NB4 (cell line): ENCODE measurements around the gene CDH22.

Experiments used
- DNase-seq: peaks from one replicate; pipeline ENCODE4 v3.0.0; 2010; ENCODE audit warnings: low read depth
- H3K4me3 ChIP-seq: one replicate; pipeline ENCODE4 v1.5.1; 2011; ENCODE audit warnings: mild to moderate bottlenecking, low read depth, low read length, moderate library complexity
- MYC ChIP-seq: IDR thresholded peaks from 2 replicates; pipeline ENCODE4 v1.6.1; 2011; ENCODE audit warnings: low read depth, low read length
- POLR2A ChIP-seq: IDR thresholded peaks from 2 replicates; pipeline ENCODE4 v1.6.1; 2011; ENCODE audit warnings: mild to moderate bottlenecking; ENCODE audit not compliant: insufficient read length; ENCODE audit errors: extremely low read depth
- TF ChIP-seq, protein P1 (sequence below): IDR thresholded peaks from one replicate; pipeline ENCODE4 v1.5.1; 2012; ENCODE audit warnings: low read depth, low read length
- TF ChIP-seq, protein P2 (sequence below): IDR thresholded peaks from 2 replicates; pipeline ENCODE4 v1.6.1; 2011; ENCODE audit warnings: low read depth, low read length

CDH22 gene

DNA sequence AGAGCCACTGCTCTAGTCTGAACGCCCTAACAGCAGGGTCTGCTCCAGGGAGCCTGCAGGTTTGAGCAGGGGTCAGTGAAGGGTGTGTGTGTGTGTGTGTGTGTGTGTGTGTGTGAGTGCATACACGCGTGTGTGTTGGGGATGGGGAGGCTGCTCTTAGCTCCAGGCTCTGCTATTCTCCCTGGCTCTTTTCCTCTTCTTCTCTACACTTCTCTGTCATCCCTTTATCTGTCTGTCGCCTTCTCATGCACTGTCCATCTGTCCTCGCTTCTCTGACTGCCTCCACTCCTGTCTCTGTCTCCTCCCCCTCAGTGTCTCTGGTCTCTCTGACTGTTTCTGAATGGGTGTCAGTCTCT, 3.4 kb upstream of the CDH22 start:
- TF ChIP-seq POLR2A (no peak), MYC (no peak)
- TF ChIP-seq, protein P1, sequence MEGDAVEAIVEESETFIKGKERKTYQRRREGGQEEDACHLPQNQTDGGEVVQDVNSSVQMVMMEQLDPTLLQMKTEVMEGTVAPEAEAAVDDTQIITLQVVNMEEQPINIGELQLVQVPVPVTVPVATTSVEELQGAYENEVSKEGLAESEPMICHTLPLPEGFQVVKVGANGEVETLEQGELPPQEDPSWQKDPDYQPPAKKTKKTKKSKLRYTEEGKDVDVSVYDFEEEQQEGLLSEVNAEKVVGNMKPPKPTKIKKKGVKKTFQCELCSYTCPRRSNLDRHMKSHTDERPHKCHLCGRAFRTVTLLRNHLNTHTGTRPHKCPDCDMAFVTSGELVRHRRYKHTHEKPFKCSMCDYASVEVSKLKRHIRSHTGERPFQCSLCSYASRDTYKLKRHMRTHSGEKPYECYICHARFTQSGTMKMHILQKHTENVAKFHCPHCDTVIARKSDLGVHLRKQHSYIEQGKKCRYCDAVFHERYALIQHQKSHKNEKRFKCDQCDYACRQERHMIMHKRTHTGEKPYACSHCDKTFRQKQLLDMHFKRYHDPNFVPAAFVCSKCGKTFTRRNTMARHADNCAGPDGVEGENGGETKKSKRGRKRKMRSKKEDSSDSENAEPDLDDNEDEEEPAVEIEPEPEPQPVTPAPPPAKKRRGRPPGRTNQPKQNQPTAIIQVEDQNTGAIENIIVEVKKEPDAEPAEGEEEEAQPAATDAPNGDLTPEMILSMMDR = no peak
- TF ChIP-seq, protein P2, sequence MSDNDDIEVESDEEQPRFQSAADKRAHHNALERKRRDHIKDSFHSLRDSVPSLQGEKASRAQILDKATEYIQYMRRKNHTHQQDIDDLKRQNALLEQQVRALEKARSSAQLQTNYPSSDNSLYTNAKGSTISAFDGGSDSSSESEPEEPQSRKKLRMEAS = no peak
- H3K4me3 ChIP-seq = no peak overlapping the region
- no peak for DNase-seq

DNA sequence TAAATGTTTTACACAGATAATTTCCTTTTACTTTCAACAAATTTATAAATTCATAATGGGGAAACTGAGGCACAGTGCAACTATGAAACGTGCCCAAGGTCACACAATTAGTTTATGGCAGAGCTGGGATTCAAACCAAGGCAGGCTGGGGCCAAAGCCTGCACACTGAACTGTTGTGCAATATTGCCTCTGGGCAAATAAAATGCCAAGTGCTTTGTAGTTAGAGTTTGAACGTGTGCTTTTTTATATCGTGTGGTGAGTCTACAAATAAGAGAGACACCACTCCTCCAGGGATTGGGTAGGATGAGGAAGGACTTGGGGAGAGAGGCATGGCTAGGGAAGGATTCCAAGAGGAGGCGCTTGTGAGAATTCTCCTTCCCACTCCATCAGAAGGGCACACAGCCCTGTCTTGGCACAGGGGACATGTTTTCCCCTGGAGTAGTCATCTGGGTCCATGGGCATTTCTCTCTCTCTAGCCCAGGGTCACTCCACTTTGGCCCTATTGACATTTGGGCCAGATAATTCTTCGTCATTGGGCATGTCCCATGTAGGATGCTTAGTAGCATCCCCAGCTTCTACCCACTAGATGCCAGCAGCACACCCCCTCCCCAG, 2.8 kb upstream of the CDH22 start:
- no peak for TF ChIP-seq MYC
- no peak for TF ChIP-seq POLR2A
- TF ChIP-seq, protein P1 = no peak
- TF ChIP-seq, protein P2 = no peak
- H3K4me3 ChIP-seq = no peak overlapping the region
- peak; percentile 27 for DNase-seq

DNA sequence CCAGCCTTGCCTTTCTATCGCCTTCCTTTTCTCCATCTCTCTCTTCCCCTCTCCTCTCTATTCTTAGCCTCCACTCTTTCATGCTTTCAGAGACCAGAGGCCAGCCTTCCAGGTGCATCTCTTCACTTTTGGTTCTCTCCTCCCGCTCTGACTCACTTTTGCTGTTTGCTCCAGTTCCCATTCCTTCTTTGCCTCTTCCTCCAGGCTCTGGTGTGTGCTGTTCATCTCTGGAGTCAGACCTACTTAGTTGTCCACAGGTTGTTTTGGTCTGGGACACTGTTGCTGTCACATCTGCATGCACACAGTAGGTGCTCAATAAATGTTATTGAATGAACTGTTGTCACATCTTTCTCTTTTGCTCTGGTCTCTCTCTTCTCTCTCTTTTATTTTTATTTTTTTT, 1.6 kb upstream of the CDH22 start:
- no peak overlapping the region for H3K4me3 ChIP-seq
- no peak for DNase-seq
- no peak for TF ChIP-seq MYC
- TF ChIP-seq, protein P1 = no peak
- TF ChIP-seq, protein P2 = no peak
- TF ChIP-seq POLR2A = no peak

DNA sequence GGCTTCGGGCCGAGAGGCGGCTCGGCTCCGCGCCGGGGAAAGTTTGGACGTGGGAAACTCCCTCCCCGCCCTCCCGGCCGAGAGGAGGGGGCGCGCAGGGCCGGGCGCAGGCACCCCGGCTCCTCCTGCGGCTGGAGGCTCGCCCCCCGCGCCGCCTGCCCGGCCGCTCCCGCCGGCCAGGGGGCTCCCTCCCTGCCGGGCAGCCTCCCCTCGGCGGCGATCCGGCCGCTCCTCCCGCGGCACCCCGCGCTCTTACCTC, 370 bp downstream of the CDH22 start:
- H3K4me3 ChIP-seq = no peak overlapping the region
- no peak for DNase-seq
- no peak for TF ChIP-seq POLR2A
- TF ChIP-seq MYC = no peak
- TF ChIP-seq, protein P1 = no peak
- TF ChIP-seq, protein P2 = no peak

DNA sequence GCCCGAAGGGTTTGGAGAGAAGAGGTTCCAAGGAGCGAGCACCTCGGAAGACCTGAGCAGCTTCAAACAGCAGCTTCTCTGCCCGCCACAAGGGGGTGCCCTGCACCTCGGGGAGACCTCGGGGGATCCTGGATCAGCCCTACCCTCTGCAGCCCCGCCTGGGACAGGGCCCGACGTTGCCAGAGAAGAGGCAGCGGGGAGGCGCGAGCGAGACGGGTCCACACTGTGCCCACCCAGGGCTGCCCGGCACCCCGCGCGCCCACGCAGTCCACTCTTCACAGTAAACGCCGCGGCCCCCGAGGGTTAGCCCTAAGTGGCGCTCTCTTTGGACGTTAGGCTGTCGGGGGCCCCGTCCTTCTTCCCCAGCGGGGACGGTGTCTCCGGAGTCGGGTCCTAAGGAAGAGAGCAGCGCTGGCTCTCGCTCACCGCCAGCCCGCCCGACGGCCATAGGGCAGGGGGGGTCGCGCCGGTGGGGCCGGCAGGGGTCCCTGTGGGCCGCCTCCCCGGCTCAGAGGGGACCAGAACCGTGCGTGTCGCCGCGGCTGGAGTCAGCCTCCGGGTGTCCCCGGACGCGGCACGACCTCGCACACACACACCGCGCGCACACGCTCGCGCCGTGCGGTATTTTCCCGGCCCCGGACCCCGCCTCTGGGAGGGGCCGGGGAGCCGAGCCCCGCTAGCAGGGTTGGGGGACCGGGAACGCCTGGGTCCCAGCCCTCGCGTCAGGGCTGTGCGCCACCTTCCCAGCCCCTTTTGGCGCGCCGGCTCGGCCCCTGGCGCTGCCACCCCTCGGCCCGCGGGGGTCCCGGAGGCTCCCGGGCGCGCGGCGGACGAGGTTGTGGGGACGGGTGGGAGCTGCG, 929 bp downstream of the CDH22 start:
- no peak for TF ChIP-seq POLR2A
- TF ChIP-seq, protein P1 = peak; percentile 94
- TF ChIP-seq, protein P2 = 0 out of 2 replicates have a peak, but pooled peaks have one; percentile 13
- peak; percentile 81 for DNase-seq
- H3K4me3 ChIP-seq = no peak overlapping the region
